HG02938 (cell line): ENCODE results near the gene DLAT.
"Not testable (repeated sequence)": the region's sequence is repeated elsewhere in the genome, so short reads cannot be mapped to it uniquely, and the experiment has no call there.

Experiments used
- ATAC-seq: cut with Tn5 transposase; IDR thresholded peaks from one replicate; pipeline ENCODE4 v1.9.1; 2021; ENCODE audit warnings: mild to moderate bottlenecking, moderate library complexity; ENCODE audit not compliant: unreplicated experiment

The DLAT gene

DNA sequence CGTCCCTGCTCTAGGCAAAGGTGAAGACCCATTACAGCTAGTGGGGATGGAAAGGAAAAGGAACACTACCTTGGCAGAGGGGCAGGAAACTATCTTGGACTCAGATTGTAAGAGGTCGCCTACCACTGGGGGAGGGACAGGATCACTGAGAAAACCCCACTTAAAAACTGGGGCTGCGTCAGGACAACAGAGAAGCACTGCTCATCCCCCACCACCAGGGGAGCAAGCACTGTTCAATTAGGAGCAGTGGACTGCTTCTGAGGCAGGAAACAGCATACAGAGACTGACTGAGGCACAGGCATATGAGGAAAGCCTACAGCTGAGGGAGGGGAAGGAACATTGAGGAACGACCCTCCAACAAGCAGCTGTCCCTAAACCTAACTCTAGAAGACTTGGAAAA is 20.8 kb upstream of the DLAT start:
- no peak for ATAC-seq

DNA sequence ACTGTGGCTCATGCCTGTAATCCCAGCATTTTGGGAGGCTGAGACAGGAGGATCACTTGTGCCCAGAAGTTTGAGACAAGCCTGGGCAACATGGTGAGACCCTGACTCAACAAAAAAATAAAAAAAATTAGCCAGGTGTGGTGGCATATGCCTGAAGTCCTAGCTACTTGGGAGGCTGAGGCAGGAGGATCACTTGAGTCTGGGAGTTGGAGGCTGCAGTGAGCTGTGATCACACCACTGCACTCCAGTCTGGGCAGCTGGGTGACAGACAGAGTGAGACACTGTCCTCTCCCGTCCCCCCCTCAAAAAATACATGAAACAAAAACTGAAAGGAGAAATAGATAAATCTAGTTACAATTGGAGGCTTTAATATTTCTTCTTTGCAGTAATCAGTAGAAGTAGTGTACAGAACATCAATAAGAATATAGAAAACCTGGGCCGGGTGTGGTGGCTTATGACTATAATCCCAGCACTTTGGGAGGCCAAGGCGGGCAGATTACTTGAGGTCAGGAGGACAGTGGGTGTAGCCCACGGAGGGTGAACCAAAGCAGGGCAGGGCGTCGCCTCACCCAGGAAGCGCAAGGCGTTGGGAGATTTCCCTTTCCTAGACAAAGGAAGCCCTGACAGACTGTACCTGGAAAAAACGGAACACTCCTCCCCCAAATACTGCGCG is 19.6 kb upstream of the DLAT start:
- no peak for ATAC-seq

DNA sequence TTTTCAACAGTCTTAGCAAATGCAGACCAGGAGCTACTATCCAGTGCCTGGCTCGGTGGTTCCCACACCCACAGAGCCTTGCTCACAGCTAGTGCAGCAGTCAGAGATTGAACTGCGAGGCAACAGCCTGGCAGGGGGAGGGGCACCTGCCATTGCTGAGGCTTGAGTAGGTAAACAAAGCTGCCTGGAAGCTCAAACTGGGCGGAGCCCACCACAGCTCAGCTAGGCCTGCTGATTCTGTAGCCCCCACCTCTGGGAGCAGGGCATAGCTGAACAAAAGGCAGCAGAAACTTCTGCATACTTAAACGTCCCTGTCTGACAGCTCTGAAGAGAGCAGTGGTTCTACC is 19.1 kb upstream of the DLAT start:
- ATAC-seq: not testable (repeated sequence)

DNA sequence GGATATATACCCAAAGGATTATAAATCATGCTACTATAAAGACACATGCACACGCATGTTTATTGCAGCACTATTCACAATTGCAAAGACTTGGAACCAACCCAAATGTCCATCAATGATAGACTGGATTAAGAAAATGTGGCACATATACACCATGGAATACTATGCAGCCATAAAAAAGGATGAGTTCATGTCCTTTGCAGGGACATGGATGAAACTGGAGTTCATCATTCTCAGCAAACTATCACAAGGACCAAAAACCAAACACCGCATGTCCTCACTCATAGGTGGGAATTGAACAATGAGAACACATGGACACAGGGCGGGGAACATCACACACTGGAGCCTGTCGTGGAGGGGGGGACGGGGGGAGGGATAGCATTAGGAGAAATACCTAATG is 13.8 kb upstream of the DLAT start:
- ATAC-seq: not testable (repeated sequence)

DNA sequence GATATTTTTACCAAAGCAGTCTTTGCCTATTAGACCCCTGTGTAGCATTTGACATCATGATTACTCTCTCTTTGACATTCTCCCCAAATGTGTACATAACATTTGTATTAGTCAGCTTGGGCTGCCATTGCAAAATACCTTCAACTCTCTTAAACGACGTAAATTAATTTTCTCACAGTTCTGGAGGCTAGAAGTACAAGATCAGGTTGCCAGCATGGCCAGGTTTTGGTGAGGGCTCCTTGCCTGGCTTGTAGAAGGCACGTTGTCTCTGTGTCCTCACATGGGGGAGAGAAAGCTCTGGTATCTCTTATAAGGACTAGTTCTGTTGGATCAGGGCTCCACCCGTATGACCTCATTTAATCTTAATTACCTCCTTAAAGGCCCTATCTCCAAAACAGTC is 12.3 kb upstream of the DLAT start:
- ATAC-seq: no peak

DNA sequence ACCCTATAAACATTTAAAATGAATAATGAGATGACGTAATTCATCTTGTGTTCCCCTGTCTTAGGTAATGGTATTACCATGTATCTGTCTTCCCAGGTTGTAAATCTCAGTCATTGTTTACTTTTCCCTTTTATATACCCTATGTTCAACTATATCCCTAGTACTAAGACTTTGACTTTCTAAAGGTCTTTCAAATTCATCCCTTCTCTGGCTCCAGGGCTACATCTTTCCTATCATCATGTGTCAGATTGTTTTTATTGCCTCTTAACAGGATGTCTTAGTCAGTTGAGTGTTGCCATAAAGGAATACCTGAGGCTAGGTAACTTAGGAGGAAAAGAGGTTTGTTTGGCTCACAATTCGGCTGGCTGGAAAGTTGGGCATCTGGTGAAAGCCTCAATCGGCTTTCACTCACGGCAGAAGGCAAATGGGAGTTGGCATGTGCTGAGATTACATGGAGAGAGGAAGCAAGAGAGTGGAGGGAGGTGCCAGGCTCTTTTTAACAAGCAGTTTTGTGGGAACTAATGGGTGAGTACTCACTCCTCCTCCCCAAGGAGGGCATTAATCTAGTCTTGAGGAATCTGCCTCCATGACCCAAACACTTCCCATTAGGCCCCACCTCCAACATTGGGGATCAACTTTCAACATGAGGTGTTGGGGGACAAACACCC is 11.6 kb upstream of the DLAT start:
- no peak for ATAC-seq

DNA sequence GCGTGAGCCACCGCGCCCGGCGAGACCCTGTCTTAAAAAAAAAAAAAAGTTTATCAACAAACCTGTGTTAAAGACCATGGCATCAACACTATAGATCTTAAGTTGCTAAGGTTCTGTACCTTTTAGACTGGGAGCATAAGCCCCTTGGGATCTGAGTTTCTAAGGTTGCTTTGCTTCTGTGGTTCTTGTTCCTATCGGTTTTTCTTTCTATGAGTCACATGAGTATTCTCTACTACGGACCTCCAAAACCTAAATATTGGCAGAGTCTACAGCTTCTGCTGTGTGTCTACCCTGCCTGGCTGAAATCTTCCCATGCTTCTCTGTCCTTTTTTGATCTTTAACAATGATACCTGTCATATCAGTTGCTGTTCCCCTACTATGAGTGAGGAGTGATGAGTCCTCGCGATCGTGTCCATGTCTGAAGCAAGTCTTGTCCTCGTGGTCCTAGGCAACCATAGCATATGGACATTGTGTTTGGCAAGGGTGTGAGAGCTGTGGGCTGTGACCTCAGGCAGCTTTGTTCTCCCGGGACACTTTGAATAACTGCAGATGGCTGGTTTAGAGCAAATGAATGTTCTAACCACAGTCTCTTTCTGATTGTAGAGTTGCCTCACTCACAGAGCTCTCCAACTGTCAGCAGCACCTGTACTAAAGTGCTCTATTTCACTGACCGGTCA is 9.0 kb upstream of the DLAT start:
- ATAC-seq: peak; percentile 94

DNA sequence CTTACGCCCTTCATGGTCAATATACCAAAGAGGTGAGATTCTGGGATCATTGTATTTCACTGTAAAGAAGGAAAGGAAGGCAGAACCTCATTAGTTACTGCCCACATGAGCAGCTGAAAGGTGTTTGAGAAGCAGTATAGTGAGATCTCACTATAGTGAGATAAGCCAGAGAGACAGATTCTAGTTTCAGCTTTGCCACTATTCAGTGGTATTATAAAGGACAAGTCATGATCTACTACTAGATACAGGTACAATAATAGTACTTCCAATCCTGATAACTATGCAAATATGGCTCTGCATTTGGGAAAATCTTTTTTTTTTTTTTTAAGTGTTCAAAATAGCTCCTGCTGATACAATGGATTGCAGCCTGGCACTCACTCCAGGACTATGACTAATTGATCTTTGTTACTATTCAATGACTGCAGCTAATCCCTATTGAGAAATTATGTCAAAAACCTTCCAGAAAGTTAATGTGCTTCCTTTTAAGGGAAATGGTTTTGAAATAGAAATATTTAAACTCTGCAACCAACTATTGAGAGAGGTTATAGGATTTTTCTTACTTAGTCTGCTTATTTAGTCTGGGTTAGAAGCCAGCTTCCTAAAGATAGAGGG is 8.3 kb upstream of the DLAT start:
- ATAC-seq: peak; percentile 53

DNA sequence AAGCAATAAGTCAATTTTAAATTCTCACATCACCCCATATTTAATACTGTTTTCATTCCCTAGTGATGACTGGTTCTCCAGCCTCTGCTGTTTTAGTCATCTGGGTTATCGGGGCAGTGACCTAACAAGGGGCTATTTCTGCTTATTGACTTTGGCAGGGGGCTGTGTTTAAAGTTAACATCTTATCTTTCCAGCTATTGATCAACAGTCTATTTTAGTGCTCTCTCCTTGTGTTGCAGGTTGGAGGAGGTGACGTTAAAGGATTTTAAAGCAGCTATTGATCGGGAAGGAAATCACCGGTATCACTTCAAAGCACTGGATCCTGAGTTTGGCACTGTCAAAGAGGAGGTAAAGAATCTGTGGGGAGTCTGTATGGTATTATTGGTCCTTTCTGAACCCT is 7.7 kb upstream of the DLAT start:
- ATAC-seq: no peak

DNA sequence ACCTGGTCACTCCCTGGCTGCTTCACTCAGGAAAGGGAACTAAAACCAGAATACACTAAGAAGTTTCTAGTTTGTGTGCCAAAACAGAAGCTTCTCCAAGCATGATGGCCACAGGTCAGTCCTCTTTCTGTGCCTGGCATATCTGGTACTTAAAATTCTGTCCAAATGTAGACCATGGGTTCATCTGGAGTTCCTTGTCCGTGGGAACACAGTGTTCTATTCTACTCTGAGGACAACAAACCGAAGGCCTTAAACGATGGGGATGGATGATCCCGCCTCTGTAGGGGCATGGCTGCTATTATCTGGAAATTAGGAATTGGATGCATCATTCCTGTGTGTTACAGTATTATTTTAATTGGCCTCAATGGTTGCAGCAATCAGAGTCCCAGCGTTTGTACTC is 6.1 kb upstream of the DLAT start:
- ATAC-seq: no peak

DNA sequence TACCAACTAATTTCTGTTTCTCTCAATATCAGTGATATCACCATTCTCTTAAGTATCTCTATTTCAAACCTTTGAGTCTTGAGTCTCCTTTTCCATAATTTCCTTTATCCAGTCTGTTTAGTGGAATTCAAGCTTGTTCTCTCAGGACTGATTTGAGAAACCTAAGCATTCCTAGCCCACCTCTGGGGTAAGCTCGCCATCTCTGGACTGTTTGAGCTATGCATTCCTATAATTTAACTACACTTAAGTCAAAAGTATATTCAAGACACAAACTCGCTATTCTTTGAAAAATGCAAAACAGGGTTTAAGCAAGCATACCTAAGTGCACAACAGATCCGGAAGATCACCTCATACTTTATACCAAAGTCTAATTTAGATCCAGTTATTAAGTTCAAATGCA is 2.1 kb upstream of the DLAT start:
- no peak for ATAC-seq

DNA sequence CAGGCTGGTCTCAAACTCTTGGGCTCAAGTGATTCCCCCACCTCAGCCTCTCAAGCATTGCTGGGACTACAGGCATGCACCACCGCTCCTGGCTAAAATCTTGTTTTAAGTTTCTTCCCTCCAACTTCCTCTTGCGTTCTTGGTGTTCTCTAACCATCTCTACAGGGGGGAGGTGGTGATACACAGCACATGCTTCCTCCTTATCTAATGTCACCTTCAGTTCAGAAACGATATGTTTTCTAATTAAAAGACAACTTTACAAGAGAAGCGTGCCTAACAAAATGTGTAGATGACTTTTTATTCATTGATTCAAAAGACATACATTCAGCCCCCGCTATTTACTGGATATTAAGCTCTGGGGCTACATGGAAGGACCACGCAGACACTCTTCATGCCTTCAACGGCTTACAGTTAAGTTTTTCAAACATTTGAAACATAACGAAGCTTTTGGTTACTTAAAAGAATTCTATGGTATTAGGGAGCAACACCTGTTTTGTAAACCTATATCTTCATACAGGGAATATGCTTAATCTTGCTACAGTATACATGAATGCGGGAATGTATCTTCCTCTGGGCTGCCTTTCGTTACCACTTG is 933 bp upstream of the DLAT start:
- no peak for ATAC-seq

DNA sequence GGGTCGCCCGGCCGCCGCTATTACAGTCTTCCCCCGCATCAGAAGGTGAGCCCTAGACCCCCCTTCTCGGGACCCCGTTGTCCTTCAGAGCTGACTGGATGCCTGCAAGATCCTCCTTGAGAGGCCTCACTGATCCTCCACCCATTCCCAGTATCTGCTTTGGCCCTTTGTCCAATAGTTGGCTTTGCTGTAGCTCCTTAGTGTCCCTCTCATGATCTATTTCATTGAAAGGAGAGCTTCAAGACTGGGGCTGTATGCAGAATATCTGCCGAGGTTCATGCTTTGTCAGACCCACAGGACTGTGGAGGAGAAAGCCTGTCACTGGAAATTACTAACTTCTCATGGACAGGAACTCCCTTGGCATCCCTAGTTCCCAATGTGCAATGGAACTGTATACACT is 499 bp downstream of the DLAT start:
- no peak for ATAC-seq

DNA sequence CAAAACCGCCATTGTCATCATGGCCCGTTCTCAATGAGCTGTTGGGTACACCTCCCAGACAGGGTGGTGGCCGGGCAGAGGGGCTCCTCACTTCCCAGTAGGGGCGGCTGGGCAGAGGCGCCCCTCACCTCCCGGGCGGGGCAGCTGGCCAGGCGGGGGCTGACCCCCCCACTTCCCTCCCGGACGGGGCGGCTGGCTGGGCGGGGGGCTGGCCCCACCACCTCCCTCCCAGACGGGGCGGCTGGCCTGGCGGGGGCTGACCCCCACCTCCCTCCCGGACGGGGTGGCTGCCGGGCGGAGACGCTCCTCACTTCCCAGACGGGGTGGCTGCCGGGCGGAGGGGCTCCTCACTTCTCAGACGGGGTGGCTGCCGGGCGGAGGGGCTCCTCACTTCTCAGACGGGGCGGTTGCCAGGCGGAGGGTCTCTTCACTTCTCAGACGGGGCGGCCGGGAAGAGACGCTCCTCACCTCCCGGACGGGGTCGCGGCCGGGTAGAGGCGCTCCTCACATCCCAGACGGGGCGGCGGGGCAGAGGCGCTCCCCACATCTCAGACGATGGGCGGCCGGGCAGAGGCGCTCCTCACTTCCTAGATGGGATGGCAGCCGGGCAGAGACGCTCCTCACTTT is 1.7 kb downstream of the DLAT start:
- ATAC-seq: not testable (repeated sequence)

DNA sequence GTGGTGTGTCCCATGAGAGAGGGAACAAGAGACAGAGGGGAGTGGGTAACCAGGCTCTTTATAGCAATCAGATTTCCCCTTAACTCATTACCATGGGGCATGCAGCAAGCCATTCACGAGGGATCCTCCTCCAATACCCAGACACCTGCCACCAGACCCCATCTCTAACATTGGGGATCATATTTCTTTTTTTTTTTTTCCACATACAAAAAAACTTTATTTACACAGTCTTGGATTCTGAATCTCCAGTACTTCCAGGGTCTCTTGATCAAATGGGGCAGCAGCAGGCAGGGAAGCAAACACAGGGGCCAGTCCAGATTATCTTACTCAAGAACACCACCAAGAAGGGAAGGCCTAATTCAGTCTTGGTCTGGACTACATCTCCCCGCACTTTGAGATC is 4.3 kb downstream of the DLAT start:
- no peak for ATAC-seq

DNA sequence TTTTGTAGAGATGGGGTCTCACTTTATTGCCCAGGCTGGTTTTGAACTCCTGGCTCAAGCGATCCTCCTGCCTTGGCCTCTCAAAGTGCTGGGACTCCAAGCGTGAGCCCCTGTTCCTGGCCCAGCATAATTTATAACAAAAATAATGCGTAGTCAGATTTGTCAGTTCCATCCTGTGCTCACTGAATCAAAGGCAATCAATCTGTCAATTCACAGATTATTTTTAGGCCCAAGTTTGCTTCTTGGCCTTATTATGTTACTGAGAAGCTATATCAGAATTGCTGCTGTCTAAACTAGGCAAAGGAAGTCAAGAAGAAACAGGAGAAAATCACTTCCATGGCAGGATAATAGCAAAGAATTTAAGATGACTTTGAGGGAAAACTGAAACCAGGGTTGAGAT is 8.7 kb downstream of the DLAT start:
- ATAC-seq: no peak

DNA sequence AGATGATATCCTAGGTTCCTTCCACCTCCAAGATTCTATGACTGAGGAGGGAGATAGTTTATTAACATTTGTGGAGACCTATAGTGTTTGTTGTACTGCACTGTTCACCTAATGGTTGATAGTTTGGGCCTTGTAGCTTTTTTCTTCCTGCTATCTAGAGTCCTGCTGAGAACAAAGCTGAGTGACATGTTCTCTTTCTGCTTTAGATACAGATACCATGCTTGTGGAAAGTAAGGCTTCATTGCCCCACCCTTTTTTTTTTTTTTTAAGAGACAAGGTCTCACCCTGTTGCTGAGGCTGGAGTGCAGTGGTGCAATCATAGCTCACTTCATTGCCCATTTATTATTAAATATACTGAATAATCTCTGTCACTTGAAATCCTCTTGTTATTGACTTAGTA is 12.3 kb downstream of the DLAT start:
- ATAC-seq: no peak

DNA sequence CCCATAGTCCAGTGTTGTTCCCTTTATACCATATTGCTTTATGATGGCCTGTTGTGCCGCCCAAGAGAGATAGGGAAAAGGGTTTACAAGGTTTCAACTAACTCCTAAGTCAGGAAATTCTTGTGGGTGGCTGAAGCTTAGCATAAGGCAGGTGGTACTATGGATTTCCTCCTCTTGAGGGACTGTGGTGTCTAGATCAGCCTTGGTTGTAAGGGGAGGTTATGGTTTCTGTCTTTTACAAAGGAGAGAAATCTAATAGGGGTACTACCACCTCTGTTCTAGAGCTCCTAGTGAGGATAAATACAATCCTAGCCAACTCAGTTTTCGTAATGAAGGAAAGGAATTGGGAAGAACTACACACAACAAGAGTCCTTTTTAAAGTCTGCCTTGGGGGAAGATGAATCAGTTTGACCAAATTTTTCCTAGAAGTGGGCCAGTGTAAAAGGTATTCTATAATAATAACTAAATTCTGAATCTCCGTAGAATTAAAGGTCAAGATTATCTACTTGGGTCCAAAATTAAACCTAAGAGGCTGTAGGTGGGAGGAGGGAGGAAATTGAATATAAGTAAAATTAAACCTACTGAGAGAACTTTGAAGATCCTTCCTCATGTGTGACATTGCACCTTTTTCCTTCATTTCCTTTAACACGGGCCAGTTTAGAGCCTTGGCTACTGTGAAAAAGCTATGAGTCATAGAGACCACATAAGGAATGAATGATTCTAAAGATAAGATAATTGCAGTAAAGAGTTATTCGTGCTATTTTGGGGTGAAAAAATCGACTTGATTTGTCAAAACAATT is 17.2 kb downstream of the DLAT start:
- ATAC-seq: no peak

DNA sequence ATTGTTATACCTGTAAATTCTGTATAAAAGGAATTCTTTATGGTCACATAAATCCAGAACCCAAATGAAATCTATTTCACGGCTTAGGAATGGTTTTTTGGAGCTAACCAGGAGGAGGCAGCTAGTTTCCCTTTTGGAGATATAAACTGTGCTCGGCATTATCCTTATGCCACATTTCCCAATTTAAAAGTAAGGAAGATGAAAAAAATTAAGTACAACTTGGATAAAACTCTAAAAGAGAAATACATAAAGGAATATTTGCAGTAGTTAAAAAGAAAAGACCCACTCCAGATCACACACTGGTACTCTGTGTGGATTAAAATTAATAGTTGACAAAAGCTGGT is 17.7 kb downstream of the DLAT start:
- no peak for ATAC-seq

DNA sequence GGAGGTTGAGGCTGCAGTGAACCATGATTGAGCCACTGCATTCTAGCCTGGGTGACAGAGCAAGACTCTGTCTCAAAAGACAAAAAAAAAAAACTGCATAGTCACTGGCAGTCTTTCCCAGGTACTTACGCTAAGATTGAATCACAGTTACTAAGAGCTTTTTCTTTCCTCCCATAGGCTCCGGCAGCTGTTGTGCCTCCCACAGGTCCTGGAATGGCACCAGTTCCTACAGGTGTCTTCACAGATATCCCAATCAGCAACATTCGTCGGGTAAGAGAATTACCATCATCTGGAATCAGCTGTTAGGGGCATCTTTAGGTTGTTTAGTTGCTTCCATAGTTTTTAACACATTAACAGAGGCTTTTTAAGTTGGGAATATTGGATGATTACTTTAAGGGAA is 19.8 kb downstream of the DLAT start:
- ATAC-seq: no peak

DNA sequence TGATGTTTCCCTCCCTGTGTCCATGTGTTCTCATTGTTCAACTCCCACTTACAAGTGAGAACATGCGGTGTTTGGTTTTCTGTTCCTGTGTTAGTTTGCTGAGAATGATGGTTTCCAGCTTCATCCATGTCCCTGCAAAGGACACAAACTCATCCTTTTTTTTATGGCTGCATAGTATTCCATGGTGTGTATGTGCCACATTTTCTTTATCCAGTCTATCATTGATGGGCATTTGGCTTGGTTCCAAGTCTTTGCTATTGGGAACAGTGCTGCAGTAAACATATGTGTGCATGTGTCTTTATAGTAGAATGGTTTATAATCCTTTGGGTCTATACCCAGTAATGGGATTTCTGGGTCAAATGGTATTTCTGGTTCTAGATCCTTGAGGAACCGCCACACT is 21.4 kb downstream of the DLAT start:
- not testable (repeated sequence) for ATAC-seq
